ENCODE data around the gene TMEM45A. TPM values are rescaled to one million over a fixed set of nuclear protein-coding genes. Genes with fewer than 3 reads are reported as not detected.

The TMEM45A gene
- total RNA-seq, 1 experiment from 2014 or later, result 0.73 TPM

GRCh38 chr3:100465892-100466777 lies 26.3 kb upstream of the TMEM45A start:
- TF ChIP-seq CTCF (IDR thresholded peaks at IDR 0.05; ENCODE audit: unreplicated experiment), result no peak
- H3K4me1 Mint-ChIP-seq (ENCODE audit: low read depth, unreplicated experiment), result peaks cover 10% of the 10 kb centered on the region
- H3K9me3 Mint-ChIP-seq (ENCODE audit: low read depth, unreplicated experiment), result peaks cover 7% of the 10 kb centered on the region
- DNase-seq, result no peak
- no peak overlapping the region for H3K4me3 Mint-ChIP-seq (ENCODE audit: low read depth, unreplicated experiment)
- H3K27me3 Mint-ChIP-seq (ENCODE audit: unreplicated experiment), result no peaks in the 10 kb centered on the region
- intact Hi-C loops (cut with micrococcal nuclease; ENCODE audit: unreplicated experiment), result no loop called here
- H3K27ac Mint-ChIP-seq (ENCODE audit: unreplicated experiment), result no peak overlapping the region
- CTCF ChIA-PET, result interaction anchor here (0.6 kb wide), 2 partner anchors 368 to 1695 kb away, joined by 3 read pairs; no protein-coding TSS in a partner anchor
- no TSS peak for BruUV-seq (replicated peaks)
- H3K36me3 Mint-ChIP-seq (ENCODE audit: insufficient read depth, unreplicated experiment), result no peaks in the 10 kb centered on the region

GRCh38 chr3:100467133-100467532 lies 25.3 kb upstream of the TMEM45A start:
- no peak overlapping the region for H3K27ac Mint-ChIP-seq (ENCODE audit: unreplicated experiment)
- no peak for DNase-seq
- no TSS peak for BruUV-seq (replicated peaks)
- intact Hi-C loops (cut with micrococcal nuclease; ENCODE audit: unreplicated experiment), result no loop called here
- H3K27me3 Mint-ChIP-seq (ENCODE audit: unreplicated experiment), result no peaks in the 10 kb centered on the region
- TF ChIP-seq CTCF (IDR thresholded peaks at IDR 0.05; ENCODE audit: unreplicated experiment), result no peak
- H3K36me3 Mint-ChIP-seq (ENCODE audit: insufficient read depth, unreplicated experiment), result no peaks in the 10 kb centered on the region
- peaks cover 7% of the 10 kb centered on the region for H3K9me3 Mint-ChIP-seq (ENCODE audit: low read depth, unreplicated experiment)
- peaks cover 10% of the 10 kb centered on the region for H3K4me1 Mint-ChIP-seq (ENCODE audit: low read depth, unreplicated experiment)
- no peak overlapping the region for H3K4me3 Mint-ChIP-seq (ENCODE audit: low read depth, unreplicated experiment)
- CTCF ChIA-PET, result interaction anchor here (0.6 kb wide), 1 partner anchor 1694 kb away, joined by 3 read pairs; no protein-coding TSS in a partner anchor

- no peak for TF ChIP-seq CTCF (IDR thresholded peaks at IDR 0.05; ENCODE audit: unreplicated experiment)
- CTCF ChIA-PET, result no interaction called here
- Mint-ChIP-seq H3K27ac (ENCODE audit: unreplicated experiment) (no peak overlapping the region), H3K36me3 (ENCODE audit: insufficient read depth, unreplicated experiment) (no peaks in the 10 kb centered on the region), H3K4me1 (ENCODE audit: low read depth, unreplicated experiment) (peaks cover 10% of the 10 kb centered on the region), H3K9me3 (ENCODE audit: low read depth, unreplicated experiment) (peaks cover 7% of the 10 kb centered on the region), H3K4me3 (ENCODE audit: low read depth, unreplicated experiment) (no peak overlapping the region), H3K27me3 (ENCODE audit: unreplicated experiment) (no peaks in the 10 kb centered on the region)
- no peak for DNase-seq
- BruUV-seq (replicated peaks), result no TSS peak
- intact Hi-C loops (cut with micrococcal nuclease; ENCODE audit: unreplicated experiment), result no loop called here
Observed at GRCh38 chr3:100468676-100469075, 23.7 kb upstream of the TMEM45A start.

- intact Hi-C loops (cut with micrococcal nuclease; ENCODE audit: unreplicated experiment), result no loop called here
- DNase-seq, result no peak
- BruUV-seq (replicated peaks), result no TSS peak
- H3K4me3 Mint-ChIP-seq (ENCODE audit: low read depth, unreplicated experiment), result no peak overlapping the region
- no peaks in the 10 kb centered on the region for H3K36me3 Mint-ChIP-seq (ENCODE audit: insufficient read depth, unreplicated experiment)
- no peaks in the 10 kb centered on the region for H3K27me3 Mint-ChIP-seq (ENCODE audit: unreplicated experiment)
- CTCF ChIA-PET, result interaction anchor here (0.9 kb wide), 1 partner anchor 9 kb away, joined by 3 read pairs; no protein-coding TSS in a partner anchor
- TF ChIP-seq CTCF (IDR thresholded peaks at IDR 0.05; ENCODE audit: unreplicated experiment), result no peak
- no peak overlapping the region for H3K27ac Mint-ChIP-seq (ENCODE audit: unreplicated experiment)
- H3K9me3 Mint-ChIP-seq (ENCODE audit: low read depth, unreplicated experiment), result peaks cover 7% of the 10 kb centered on the region
- H3K4me1 Mint-ChIP-seq (ENCODE audit: low read depth, unreplicated experiment), result peaks cover 7% of the 10 kb centered on the region
Observed at GRCh38 chr3:100470951-100471350, 21.5 kb upstream of the TMEM45A start.

Data from Calu3 (cell line).